Liver (tissue), 9 donors: ENCODE measurements around the gene OPN5. TPM values are rescaled to one million over a fixed set of nuclear protein-coding genes. Genes with fewer than 3 reads are reported as not detected.
A peak's percentile ranks its signal among the peaks of the same experiment; 100 is the strongest.

Source experiments
- DNase-seq: peaks from one replicate; pipeline ENCODE4 v3.0.0-alpha.2; 2017; ENCODE audit warnings: low spot score
- H3K27ac ChIP-seq, 2 donors: one replicate each; pipeline ENCODE4 v1.7.0; 2013; ENCODE audit warnings: inconsistent platforms in 2 of 2, low read length in 2 of 2, control low read depth in 1 of 2, low read depth in 1 of 2, mild to moderate bottlenecking in 1 of 2
- H3K27me3 ChIP-seq, 4 donors: one replicate each; pipeline versions ENCODE4 v1.6.1 to v1.7.0; 2013; ENCODE audit warnings: low read length in 3 of 4, inconsistent platforms in 1 of 4, mild to moderate bottlenecking in 1 of 4, moderate library complexity in 1 of 4; ENCODE audit not compliant: control insufficient read depth in 4 of 4, insufficient read depth in 4 of 4
- H3K36me3 ChIP-seq, 4 donors: one replicate each; pipeline versions ENCODE4 v1.6.1 to v1.7.0; 2013; ENCODE audit warnings: low read length in 3 of 4, mild to moderate bottlenecking in 3 of 4, low read depth in 1 of 4, moderate library complexity in 1 of 4; ENCODE audit not compliant: control insufficient read depth in 4 of 4, insufficient read depth in 3 of 4
- H3K4me1 ChIP-seq, 4 donors: one replicate each; pipeline versions ENCODE4 v1.6.1 to v1.7.0; 2013; ENCODE audit warnings: low read length in 3 of 4, mild to moderate bottlenecking in 3 of 4, moderate library complexity in 1 of 4; ENCODE audit not compliant: control insufficient read depth in 4 of 4, insufficient read depth in 4 of 4
- H3K4me3 ChIP-seq, 3 donors: one replicate each; pipeline versions ENCODE4 v1.6.1 to v1.7.0; 2013; ENCODE audit warnings: low read length in 3 of 3, control low read depth in 1 of 3, low read depth in 1 of 3, mild to moderate bottlenecking in 1 of 3
- H3K9ac ChIP-seq, 2 donors: one replicate each; pipeline ENCODE4 v1.7.0; 2013; ENCODE audit warnings: low read length in 2 of 2, mild to moderate bottlenecking in 2 of 2, moderate library complexity in 2 of 2, control low read depth in 1 of 2, low read depth in 1 of 2
- H3K9me3 ChIP-seq, 4 donors: one replicate each; pipeline versions ENCODE4 v1.6.1 to v1.7.0; 2013; ENCODE audit warnings: low read length in 3 of 4; ENCODE audit not compliant: control insufficient read depth in 4 of 4
- EGR1 ChIP-seq, 2 donors: IDR thresholded peaks; 2 replicates each; pipeline ENCODE4 v1.6.1; 2016 to 2018; ENCODE audit warnings: antibody characterized with exemption in 2 of 2, low read depth in 2 of 2
- FOXA1 ChIP-seq: IDR thresholded peaks from 2 replicates; pipeline ENCODE4 v1.6.1; 2016; ENCODE audit warnings: antibody characterized with exemption
- FOXA2 ChIP-seq: IDR thresholded peaks from 2 replicates; pipeline ENCODE4 v1.6.1; 2016; ENCODE audit warnings: antibody characterized with exemption
- GABPA ChIP-seq, 2 donors: IDR thresholded peaks in 1 of 2; conservative IDR thresholded peaks in 1 of 2; 2 replicates each; pipeline ENCODE4 v1.6.1; 2016; ENCODE audit warnings: antibody characterized with exemption in 2 of 2, mild to moderate bottlenecking in 1 of 2, moderate library complexity in 1 of 2
- HNF4A ChIP-seq, 2 donors: conservative IDR thresholded peaks; 2 replicates each; pipeline ENCODE4 v1.6.1; 2016; ENCODE audit warnings: antibody characterized with exemption in 2 of 2, mild to moderate bottlenecking in 2 of 2
- HNF4G ChIP-seq: IDR thresholded peaks from 2 replicates; pipeline ENCODE4 v1.6.1; 2016; ENCODE audit warnings: antibody characterized with exemption
- JUND ChIP-seq, 2 donors: IDR thresholded peaks; 2 replicates each; pipeline ENCODE4 v1.6.1; 2016; ENCODE audit warnings: antibody characterized with exemption in 2 of 2
- NR2F2 ChIP-seq: IDR thresholded peaks from 2 replicates; pipeline ENCODE4 v1.6.1; 2016; ENCODE audit warnings: antibody characterized with exemption
- RAD21 ChIP-seq, 2 donors: IDR thresholded peaks; 2 replicates each; pipeline ENCODE4 v1.6.1; 2016; ENCODE audit warnings: antibody characterized with exemption in 2 of 2, mild to moderate bottlenecking in 2 of 2
- RXRA ChIP-seq, 2 donors: IDR thresholded peaks; 2 replicates each; pipeline ENCODE4 v1.6.1; 2017 to 2018; ENCODE audit warnings: antibody characterized with exemption in 2 of 2, mild to moderate bottlenecking in 1 of 2
- SP1 ChIP-seq: IDR thresholded peaks from 2 replicates; pipeline ENCODE4 v1.6.1; 2018; ENCODE audit warnings: antibody characterized with exemption, mild to moderate bottlenecking
- TAF1 ChIP-seq: conservative IDR thresholded peaks from 2 replicates; pipeline ENCODE4 v1.6.1; 2016; ENCODE audit warnings: antibody characterized with exemption, mild to moderate bottlenecking
- YY1 ChIP-seq: IDR thresholded peaks from 2 replicates; pipeline ENCODE4 v1.6.1; 2016; ENCODE audit warnings: antibody characterized with exemption, mild to moderate bottlenecking
- WGBS: extraction: QIAGEN DNeasy Blood & Tissue Kit; methylation state at CpG from one replicate; pipeline ENCODE4 v1.1.7; 2013; 5-methylcytosine and 5-hydroxymethylcytosine counted together
- polyA plus RNA-seq, 2 donors: library from polyadenylated mRNA; stranded (reverse) in 1 of 2; unstranded in 1 of 2; fragments of 200-250 nt in 1 of 2; fragments of >200 nt in 1 of 2; fragmentation: Nextera tagmentation in 1 of 2; extraction: Ambion mirVana in 1 of 2; gene quantifications; one replicate each; pipeline versions ENCODE4 v1.2.1 to v1.2.3, GENCODE V29; 2013 to 2015
- total RNA-seq, 2 donors: library from RNA; depleted of rRNA; stranded (reverse); fragments of >200 nt; gene quantifications; one replicate each; pipeline ENCODE4 v1.2.3, GENCODE V29; 2014
- TF ChIP-seq, protein P1 (sequence below): fragments of 150-350 bp; IDR thresholded peaks from 2 replicates; pipeline ENCODE4 v1.5.1; 2017; ENCODE audit warnings: improper control_type of control experiment, low read depth, low read length; ENCODE audit not compliant: missing input control
- TF ChIP-seq, protein P2 (sequence below): IDR thresholded peaks from 2 replicates; pipeline ENCODE4 v1.6.1; 2016; ENCODE audit warnings: antibody characterized with exemption
- TF ChIP-seq, protein P3 (sequence below): IDR thresholded peaks from 2 replicates; pipeline ENCODE4 v1.6.1; 2016; ENCODE audit warnings: antibody characterized with exemption, mild to moderate bottlenecking
- TF ChIP-seq, protein P4 (sequence below): IDR thresholded peaks from 2 replicates; pipeline ENCODE4 v1.6.1; 2016; ENCODE audit warnings: antibody characterized with exemption
- donor health status: healthy.
- donor health status: healthy.
- donor health status: healthy.
- donor health status: healthy.
- donor health status: healthy.

OPN5 gene
- total and polyA plus RNA-seq, 4 donors, result not detected

DNA sequence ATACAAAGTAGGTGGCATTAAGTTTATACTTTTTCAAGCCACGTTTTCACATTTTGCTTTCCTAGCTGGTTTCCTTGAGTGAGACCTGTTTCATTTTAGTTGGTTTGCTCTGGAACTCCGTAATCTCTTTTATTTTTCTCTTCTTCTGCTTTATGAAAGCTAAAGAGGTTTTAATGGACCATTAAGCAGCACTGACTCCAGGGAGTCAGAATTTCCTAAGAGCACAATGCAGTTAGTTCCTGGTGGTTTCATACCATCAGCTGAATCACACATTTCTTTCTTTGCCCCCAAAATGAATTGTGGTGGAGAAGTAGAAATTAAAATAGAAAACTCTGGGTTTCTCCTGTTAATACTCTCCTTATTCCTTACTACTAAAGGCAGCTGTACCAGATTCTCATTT, 3.4 kb downstream of the OPN5 start:
- no peak overlapping the region for H3K9ac ChIP-seq
- H3K4me1 ChIP-seq, result peaks cover 0 to 10% (median 5%) of the 10 kb centered on the region in 4 donors
- H3K27ac ChIP-seq, result no peak overlapping the region
- DNase-seq, result no peak
- WGBS, result 66% methylated on average over 2 of the region's 2 CpGs
- no peaks in the 10 kb centered on the region for H3K9me3 ChIP-seq
- H3K4me3 ChIP-seq, result no peak overlapping the region
- no peaks in the 10 kb centered on the region for H3K27me3 ChIP-seq
- TF ChIP-seq RAD21 (IDR thresholded peaks at IDR 0.05), result no peak
- TF ChIP-seq, protein P1, sequence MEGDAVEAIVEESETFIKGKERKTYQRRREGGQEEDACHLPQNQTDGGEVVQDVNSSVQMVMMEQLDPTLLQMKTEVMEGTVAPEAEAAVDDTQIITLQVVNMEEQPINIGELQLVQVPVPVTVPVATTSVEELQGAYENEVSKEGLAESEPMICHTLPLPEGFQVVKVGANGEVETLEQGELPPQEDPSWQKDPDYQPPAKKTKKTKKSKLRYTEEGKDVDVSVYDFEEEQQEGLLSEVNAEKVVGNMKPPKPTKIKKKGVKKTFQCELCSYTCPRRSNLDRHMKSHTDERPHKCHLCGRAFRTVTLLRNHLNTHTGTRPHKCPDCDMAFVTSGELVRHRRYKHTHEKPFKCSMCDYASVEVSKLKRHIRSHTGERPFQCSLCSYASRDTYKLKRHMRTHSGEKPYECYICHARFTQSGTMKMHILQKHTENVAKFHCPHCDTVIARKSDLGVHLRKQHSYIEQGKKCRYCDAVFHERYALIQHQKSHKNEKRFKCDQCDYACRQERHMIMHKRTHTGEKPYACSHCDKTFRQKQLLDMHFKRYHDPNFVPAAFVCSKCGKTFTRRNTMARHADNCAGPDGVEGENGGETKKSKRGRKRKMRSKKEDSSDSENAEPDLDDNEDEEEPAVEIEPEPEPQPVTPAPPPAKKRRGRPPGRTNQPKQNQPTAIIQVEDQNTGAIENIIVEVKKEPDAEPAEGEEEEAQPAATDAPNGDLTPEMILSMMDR, result no peak
- TF ChIP-seq YY1, result no peak
- no peak for TF ChIP-seq TAF1
- no peak for TF ChIP-seq FOXA2
- TF ChIP-seq JUND (IDR thresholded peaks at IDR 0.05), result no peak
- no peak for TF ChIP-seq NR2F2
- TF ChIP-seq GABPA (IDR thresholded peaks at IDR 0.05 in 1 of 2, conservative IDR thresholded peaks at IDR 0.05 in 1 of 2), result no peak
- TF ChIP-seq, protein P2, sequence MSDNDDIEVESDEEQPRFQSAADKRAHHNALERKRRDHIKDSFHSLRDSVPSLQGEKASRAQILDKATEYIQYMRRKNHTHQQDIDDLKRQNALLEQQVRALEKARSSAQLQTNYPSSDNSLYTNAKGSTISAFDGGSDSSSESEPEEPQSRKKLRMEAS, result no peak
- TF ChIP-seq EGR1 (IDR thresholded peaks at IDR 0.05; ENCODE audit: low read depth in 2 of 2), result no peak
- TF ChIP-seq, protein P3, sequence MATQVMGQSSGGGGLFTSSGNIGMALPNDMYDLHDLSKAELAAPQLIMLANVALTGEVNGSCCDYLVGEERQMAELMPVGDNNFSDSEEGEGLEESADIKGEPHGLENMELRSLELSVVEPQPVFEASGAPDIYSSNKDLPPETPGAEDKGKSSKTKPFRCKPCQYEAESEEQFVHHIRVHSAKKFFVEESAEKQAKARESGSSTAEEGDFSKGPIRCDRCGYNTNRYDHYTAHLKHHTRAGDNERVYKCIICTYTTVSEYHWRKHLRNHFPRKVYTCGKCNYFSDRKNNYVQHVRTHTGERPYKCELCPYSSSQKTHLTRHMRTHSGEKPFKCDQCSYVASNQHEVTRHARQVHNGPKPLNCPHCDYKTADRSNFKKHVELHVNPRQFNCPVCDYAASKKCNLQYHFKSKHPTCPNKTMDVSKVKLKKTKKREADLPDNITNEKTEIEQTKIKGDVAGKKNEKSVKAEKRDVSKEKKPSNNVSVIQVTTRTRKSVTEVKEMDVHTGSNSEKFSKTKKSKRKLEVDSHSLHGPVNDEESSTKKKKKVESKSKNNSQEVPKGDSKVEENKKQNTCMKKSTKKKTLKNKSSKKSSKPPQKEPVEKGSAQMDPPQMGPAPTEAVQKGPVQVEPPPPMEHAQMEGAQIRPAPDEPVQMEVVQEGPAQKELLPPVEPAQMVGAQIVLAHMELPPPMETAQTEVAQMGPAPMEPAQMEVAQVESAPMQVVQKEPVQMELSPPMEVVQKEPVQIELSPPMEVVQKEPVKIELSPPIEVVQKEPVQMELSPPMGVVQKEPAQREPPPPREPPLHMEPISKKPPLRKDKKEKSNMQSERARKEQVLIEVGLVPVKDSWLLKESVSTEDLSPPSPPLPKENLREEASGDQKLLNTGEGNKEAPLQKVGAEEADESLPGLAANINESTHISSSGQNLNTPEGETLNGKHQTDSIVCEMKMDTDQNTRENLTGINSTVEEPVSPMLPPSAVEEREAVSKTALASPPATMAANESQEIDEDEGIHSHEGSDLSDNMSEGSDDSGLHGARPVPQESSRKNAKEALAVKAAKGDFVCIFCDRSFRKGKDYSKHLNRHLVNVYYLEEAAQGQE, result no peak
- TF ChIP-seq RXRA (IDR thresholded peaks at IDR 0.05), result no peak
- TF ChIP-seq SP1, result no peak
- H3K36me3 ChIP-seq, result no peaks in the 10 kb centered on the region

DNA sequence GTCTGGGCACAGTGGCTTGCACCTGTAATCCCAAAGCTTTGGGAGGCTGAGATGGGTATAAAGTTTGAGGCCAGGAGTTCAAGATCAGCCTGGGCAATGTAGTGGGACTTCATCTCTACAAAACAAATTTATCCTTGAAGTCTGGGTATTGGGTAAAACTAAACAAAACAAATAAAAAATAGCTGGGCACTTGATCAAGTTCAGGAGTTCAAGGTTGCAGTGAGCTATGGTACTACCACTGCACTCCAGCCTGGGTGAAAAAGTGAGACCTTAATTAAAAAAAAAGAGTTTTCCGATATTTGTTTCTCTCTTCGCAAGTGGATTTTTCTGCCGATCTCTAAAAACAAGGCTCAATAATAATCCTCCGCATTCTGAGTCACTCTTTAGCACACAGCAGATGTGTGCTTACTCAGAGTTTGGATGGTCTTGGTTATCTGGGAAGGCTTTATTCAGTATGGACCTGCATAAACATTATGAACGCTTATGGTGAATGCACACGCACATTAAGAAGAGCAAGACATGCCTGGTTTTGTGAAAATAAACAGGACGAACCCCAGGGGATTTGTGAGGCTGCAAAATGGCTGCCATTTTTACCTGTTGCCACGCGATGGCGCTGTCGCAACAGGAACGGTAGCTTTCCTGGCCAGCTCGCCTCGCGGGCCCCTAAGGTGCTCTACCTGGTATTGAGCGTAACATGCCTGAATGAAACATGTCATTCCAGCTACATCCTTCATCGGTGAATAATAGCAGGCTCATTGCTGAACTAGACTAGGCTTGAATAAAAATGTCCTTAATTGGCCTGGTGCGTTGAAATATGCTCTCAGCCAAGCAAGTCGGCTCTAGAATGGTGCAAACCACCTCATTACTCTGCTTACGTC, 6.0 kb downstream of the OPN5 start:
- TF ChIP-seq, protein P4, sequence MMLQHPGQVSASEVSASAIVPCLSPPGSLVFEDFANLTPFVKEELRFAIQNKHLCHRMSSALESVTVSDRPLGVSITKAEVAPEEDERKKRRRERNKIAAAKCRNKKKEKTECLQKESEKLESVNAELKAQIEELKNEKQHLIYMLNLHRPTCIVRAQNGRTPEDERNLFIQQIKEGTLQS, result no peak
- TF ChIP-seq EGR1 (IDR thresholded peaks at IDR 0.05; ENCODE audit: low read depth in 2 of 2) (no peak), SP1 (no peak), HNF4A (conservative IDR thresholded peaks at IDR 0.05) (peak; percentile 8 to 30), HNF4G (no peak), FOXA2 (no peak), YY1 (peak; percentile 85), RAD21 (IDR thresholded peaks at IDR 0.05) (peak; percentile 94 to 99), RXRA (IDR thresholded peaks at IDR 0.05) (peak in 1 of 2 donors; percentile 32), FOXA1 (no peak), GABPA (IDR thresholded peaks at IDR 0.05 in 1 of 2, conservative IDR thresholded peaks at IDR 0.05 in 1 of 2) (no peak), JUND (IDR thresholded peaks at IDR 0.05) (no peak), NR2F2 (no peak)
- TF ChIP-seq, protein P2, result no peak
- TF ChIP-seq, protein P3, result no peak
- TF ChIP-seq, protein P1, result peak; percentile 90
- H3K4me3 ChIP-seq, result no peak overlapping the region
- peak; percentile 50 for DNase-seq

More for the DNA sequence above, 6.0 kb downstream of the OPN5 start:
- no peak overlapping the region for H3K27ac ChIP-seq
- H3K9ac ChIP-seq, result no peak overlapping the region
- no peaks in the 10 kb centered on the region for H3K36me3 ChIP-seq
- H3K9me3 ChIP-seq, result no peaks in the 10 kb centered on the region
- peaks cover 0 to 8% (median 5%) of the 10 kb centered on the region in 4 donors for H3K4me1 ChIP-seq
- no peaks in the 10 kb centered on the region for H3K27me3 ChIP-seq
- WGBS, result 12% methylated on average over 20 of the region's 20 CpGs
